ENCODE measurements around the gene HTR3D. TPM values are rescaled to one million over a fixed set of nuclear protein-coding genes. Genes with fewer than 3 reads are reported as not detected.

The HTR3D gene
- total and polyA plus RNA-seq, 2 experiments from 2014 or later = not detected

GRCh38 chr3:184008161-184008560 is 23.4 kb upstream of the HTR3D start:
- Histone ChIP-seq H4K20me1 (ENCODE audit: insufficient read depth) (no peaks in the 10 kb centered on the region), H3K36me3 (ENCODE audit: low read depth) (peaks cover 14% of the 10 kb centered on the region; the same call in 1 of the 2 replicates), H2AFZ (no peak overlapping the region), H3K4me1 (ENCODE audit: insufficient read depth) (peaks cover 19% of the 10 kb centered on the region), H3K4me3 (no peak overlapping the region), H3K27ac (no peak overlapping the region), H3K4me2 (ENCODE audit: unreplicated experiment) (no peak overlapping the region), H3K79me2 (ENCODE audit: insufficient read depth) (peaks cover 41% of the 10 kb centered on the region), H3K27me3 (replicated peaks; ENCODE audit: insufficient read depth) (no peaks in the 10 kb centered on the region), H3K9me2 (ENCODE audit: insufficient read depth) (no peaks in the 10 kb centered on the region), H3F3A (ENCODE audit: insufficient read depth) (peaks cover 13% of the 10 kb centered on the region), H3K9ac (no peak overlapping the region), H3K9me3 (ENCODE audit: low read depth) (no peaks in the 10 kb centered on the region)
- no peak for DNase-seq
- 72 to 80% methylated on average over 3 of the region's 3 CpGs for WGBS, 2 experiments (ENCODE audit: low coverage in 1 of 2, low lambda C conversion rate in 2 of 2, missing lambda C conversion rate in 2 of 2)
- in situ Hi-C loops (cut with MboI) = no loop called here
- TF ChIP-seq EZH2 (IDR thresholded peaks at IDR 0.05; ENCODE audit: insufficient read depth, poor library complexity, severe bottlenecking) (no peak), EZH2phosphoT487 (IDR thresholded peaks at IDR 0.05; ENCODE audit: insufficient read depth, low read depth) (no peak)

GRCh38 chr3:184011230-184011876 is 20.2 kb upstream of the HTR3D start:
- in situ Hi-C loops (cut with MboI) = no loop called here

GRCh38 chr3:184011937-184012889 is 19.3 kb upstream of the HTR3D start:
- H3F3A ChIP-seq (ENCODE audit: insufficient read depth) = no peaks in the 10 kb centered on the region
- no peak overlapping the region for H3K4me3 ChIP-seq
- TF ChIP-seq EZH2phosphoT487 (IDR thresholded peaks at IDR 0.05; ENCODE audit: insufficient read depth, low read depth) (no peak), EZH2 (IDR thresholded peaks at IDR 0.05; ENCODE audit: insufficient read depth, poor library complexity, severe bottlenecking) (no peak)
- H3K9me2 ChIP-seq (ENCODE audit: insufficient read depth) = no peaks in the 10 kb centered on the region
- H3K9ac ChIP-seq = no peak overlapping the region
- H3K36me3 ChIP-seq (ENCODE audit: low read depth) = peaks cover 21% of the 10 kb centered on the region; the same call in 1 of the 2 replicates
- H2AFZ ChIP-seq = no peak overlapping the region
- H3K79me2 ChIP-seq (ENCODE audit: insufficient read depth) = peaks cover 68% of the 10 kb centered on the region
- 97 to 98% methylated on average over 6 of the region's 6 CpGs for WGBS, 2 experiments (ENCODE audit: low coverage in 1 of 2, low lambda C conversion rate in 2 of 2, missing lambda C conversion rate in 2 of 2)
- H3K27ac ChIP-seq = no peak overlapping the region
- no peak overlapping the region for H3K4me2 ChIP-seq (ENCODE audit: unreplicated experiment)
- no peaks in the 10 kb centered on the region for H3K9me3 ChIP-seq (ENCODE audit: low read depth)
- DNase-seq = no peak
- in situ Hi-C loops (cut with MboI) = no loop called here
- no peaks in the 10 kb centered on the region for H4K20me1 ChIP-seq (ENCODE audit: insufficient read depth)
- no peaks in the 10 kb centered on the region for H3K27me3 ChIP-seq (replicated peaks; ENCODE audit: insufficient read depth)
- peaks cover 16% of the 10 kb centered on the region; the same call in 1 of the 2 replicates for H3K4me1 ChIP-seq (ENCODE audit: insufficient read depth)

More at GRCh38 chr3:184011230-184011876, 20.2 kb upstream of the HTR3D start:
- WGBS, 2 experiments (ENCODE audit: low coverage in 1 of 2, low lambda C conversion rate in 2 of 2, missing lambda C conversion rate in 2 of 2) = 85 to 88% methylated on average over 4 of the region's 4 CpGs
- peaks cover 21% of the 10 kb centered on the region; the same call in 1 of the 2 replicates for H3K36me3 ChIP-seq (ENCODE audit: low read depth)
- H4K20me1 ChIP-seq (ENCODE audit: insufficient read depth) = no peaks in the 10 kb centered on the region
- TF ChIP-seq EZH2 (IDR thresholded peaks at IDR 0.05; ENCODE audit: insufficient read depth, poor library complexity, severe bottlenecking) (no peak), EZH2phosphoT487 (IDR thresholded peaks at IDR 0.05; ENCODE audit: insufficient read depth, low read depth) (no peak)
- no peaks in the 10 kb centered on the region for H3F3A ChIP-seq (ENCODE audit: insufficient read depth)
- no peak overlapping the region for H3K4me3 ChIP-seq
- no peaks in the 10 kb centered on the region for H3K9me3 ChIP-seq (ENCODE audit: low read depth)
- no peaks in the 10 kb centered on the region for H3K9me2 ChIP-seq (ENCODE audit: insufficient read depth)
- no peak overlapping the region for H3K4me2 ChIP-seq (ENCODE audit: unreplicated experiment)
- no peak overlapping the region for H3K27ac ChIP-seq
- no peaks in the 10 kb centered on the region for H3K27me3 ChIP-seq (replicated peaks; ENCODE audit: insufficient read depth)
- H2AFZ ChIP-seq = no peak overlapping the region
- no peak for DNase-seq
- H3K79me2 ChIP-seq (ENCODE audit: insufficient read depth) = peaks cover 64% of the 10 kb centered on the region
- peaks cover 16% of the 10 kb centered on the region; the same call in 1 of the 2 replicates for H3K4me1 ChIP-seq (ENCODE audit: insufficient read depth)
- no peak overlapping the region for H3K9ac ChIP-seq

GRCh38 chr3:184015381-184016019 is 16.0 kb upstream of the HTR3D start:
- no peak overlapping the region for H3K4me2 ChIP-seq (ENCODE audit: unreplicated experiment)
- WGBS, 2 experiments (ENCODE audit: low coverage in 1 of 2, low lambda C conversion rate in 2 of 2, missing lambda C conversion rate in 2 of 2) = 91 to 92% methylated on average over 10 of the region's 10 CpGs
- no peak for TF ChIP-seq EZH2phosphoT487 (IDR thresholded peaks at IDR 0.05; ENCODE audit: insufficient read depth, low read depth)
- TF ChIP-seq EZH2 (IDR thresholded peaks at IDR 0.05; ENCODE audit: insufficient read depth, poor library complexity, severe bottlenecking) = no peak
- no peak overlapping the region for H3K9ac ChIP-seq
- H3K9me2 ChIP-seq (ENCODE audit: insufficient read depth) = no peaks in the 10 kb centered on the region
- no peaks in the 10 kb centered on the region for H3K9me3 ChIP-seq (ENCODE audit: low read depth)
- H3K4me1 ChIP-seq (ENCODE audit: insufficient read depth) = peaks cover 16% of the 10 kb centered on the region; the same call in 1 of the 2 replicates
- no peak overlapping the region for H3K27ac ChIP-seq
- no peak overlapping the region for H3K4me3 ChIP-seq
- no peak for DNase-seq
- no peak overlapping the region for H2AFZ ChIP-seq
- peaks cover 17% of the 10 kb centered on the region; the same call in 1 of the 2 replicates for H3K36me3 ChIP-seq (ENCODE audit: low read depth)
- no peaks in the 10 kb centered on the region for H4K20me1 ChIP-seq (ENCODE audit: insufficient read depth)
- H3K27me3 ChIP-seq (replicated peaks; ENCODE audit: insufficient read depth) = no peaks in the 10 kb centered on the region
- in situ Hi-C loops (cut with MboI) = no loop called here
- H3K79me2 ChIP-seq (ENCODE audit: insufficient read depth) = peaks cover 60% of the 10 kb centered on the region
- H3F3A ChIP-seq (ENCODE audit: insufficient read depth) = no peaks in the 10 kb centered on the region

All from GM23248 (cell line).